A673 (cell line): ENCODE results near the gene NCOR2.

Experiments used
- EZH2 ChIP-seq: fragments of 200-600 bp; sonication (generic); IDR thresholded peaks from 2 replicates; pipeline ENCODE4 v1.6.1; 2017; ENCODE audit warnings: borderline replicate concordance, low read depth, mild to moderate bottlenecking, mixed read lengths, antibody characterized with exemption, low read length; ENCODE audit not compliant: poor library complexity, severe bottlenecking
- TF ChIP-seq, protein P1 (sequence below): fragments of 300-800, 200-600 bp; sonication (generic); conservative IDR thresholded peaks from 2 replicates; pipeline ENCODE4 v1.5.1; 2017; ENCODE audit warnings: low read depth, mild to moderate bottlenecking, antibody characterized with exemption, low read length, moderate library complexity, mixed read lengths

DNA sequence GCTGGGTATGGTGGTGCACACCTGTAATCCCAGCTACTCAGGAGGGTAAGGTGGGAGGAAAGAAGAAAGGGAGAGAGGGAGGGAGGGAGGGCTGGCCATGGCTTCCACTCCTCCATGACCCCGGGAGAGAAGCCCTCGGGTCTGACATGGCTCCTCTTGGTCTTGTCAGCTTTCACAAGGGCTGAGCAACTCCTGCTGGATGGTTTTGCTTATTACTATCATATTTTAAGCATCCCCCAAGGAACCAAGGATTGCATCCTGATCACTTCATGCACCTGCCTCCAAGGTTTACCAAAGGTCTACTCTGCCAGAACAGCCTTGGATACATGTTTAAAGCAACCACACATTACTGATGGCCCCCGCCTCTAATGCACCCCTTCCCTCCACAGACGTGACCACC, 28.0 kb upstream of the NCOR2 start:
- TF ChIP-seq, protein P1, sequence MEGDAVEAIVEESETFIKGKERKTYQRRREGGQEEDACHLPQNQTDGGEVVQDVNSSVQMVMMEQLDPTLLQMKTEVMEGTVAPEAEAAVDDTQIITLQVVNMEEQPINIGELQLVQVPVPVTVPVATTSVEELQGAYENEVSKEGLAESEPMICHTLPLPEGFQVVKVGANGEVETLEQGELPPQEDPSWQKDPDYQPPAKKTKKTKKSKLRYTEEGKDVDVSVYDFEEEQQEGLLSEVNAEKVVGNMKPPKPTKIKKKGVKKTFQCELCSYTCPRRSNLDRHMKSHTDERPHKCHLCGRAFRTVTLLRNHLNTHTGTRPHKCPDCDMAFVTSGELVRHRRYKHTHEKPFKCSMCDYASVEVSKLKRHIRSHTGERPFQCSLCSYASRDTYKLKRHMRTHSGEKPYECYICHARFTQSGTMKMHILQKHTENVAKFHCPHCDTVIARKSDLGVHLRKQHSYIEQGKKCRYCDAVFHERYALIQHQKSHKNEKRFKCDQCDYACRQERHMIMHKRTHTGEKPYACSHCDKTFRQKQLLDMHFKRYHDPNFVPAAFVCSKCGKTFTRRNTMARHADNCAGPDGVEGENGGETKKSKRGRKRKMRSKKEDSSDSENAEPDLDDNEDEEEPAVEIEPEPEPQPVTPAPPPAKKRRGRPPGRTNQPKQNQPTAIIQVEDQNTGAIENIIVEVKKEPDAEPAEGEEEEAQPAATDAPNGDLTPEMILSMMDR, result no peak
- no peak for TF ChIP-seq EZH2
